Measurements from ENCODE around the gene SYT12.

DNA sequence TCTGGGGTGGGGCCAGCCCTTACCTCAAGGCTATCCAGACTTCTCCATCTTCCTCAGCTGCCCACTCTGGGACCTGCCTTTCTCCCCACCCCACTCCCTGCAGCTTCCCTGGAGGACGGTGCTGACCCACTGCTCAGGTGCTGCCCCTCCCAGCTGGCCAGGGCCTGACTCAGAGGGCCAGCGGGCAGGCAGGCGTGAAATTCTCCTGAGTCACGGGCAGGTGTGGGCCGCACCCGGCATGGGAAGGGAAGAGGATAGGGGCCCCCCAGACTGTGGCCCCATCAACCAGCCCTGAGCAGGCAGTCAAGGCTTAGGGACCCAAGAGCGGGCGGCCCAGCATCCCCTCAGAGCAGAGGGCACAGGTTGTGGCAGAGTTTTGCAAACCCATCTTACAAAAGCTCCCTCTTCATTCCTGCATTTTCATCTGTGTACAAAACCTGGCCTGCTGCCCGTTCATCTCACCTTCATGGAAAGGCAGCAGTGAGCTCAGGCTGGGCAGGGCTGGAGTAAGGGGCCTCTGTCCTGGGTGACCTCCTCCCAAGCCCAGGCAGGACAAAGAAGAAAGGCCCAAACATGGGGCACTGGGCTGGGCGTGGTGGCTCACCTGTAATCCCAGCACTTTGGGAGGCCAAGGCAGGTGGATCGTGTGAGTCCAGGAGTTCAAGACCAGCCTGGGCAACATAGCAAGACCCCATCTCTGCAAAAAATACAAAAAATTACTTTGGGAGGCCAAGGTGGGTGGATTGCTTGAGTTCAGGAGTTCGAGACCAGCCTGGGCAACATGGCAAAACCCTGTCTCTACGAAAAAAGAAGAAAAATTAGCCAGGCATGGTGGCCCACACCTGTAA lies 39.8 kb downstream of the SYT12 start:
- TF ChIP-seq, protein P1, sequence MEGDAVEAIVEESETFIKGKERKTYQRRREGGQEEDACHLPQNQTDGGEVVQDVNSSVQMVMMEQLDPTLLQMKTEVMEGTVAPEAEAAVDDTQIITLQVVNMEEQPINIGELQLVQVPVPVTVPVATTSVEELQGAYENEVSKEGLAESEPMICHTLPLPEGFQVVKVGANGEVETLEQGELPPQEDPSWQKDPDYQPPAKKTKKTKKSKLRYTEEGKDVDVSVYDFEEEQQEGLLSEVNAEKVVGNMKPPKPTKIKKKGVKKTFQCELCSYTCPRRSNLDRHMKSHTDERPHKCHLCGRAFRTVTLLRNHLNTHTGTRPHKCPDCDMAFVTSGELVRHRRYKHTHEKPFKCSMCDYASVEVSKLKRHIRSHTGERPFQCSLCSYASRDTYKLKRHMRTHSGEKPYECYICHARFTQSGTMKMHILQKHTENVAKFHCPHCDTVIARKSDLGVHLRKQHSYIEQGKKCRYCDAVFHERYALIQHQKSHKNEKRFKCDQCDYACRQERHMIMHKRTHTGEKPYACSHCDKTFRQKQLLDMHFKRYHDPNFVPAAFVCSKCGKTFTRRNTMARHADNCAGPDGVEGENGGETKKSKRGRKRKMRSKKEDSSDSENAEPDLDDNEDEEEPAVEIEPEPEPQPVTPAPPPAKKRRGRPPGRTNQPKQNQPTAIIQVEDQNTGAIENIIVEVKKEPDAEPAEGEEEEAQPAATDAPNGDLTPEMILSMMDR (IDR thresholded peaks at IDR 0.05; ENCODE audit: insufficient read depth, low read depth, low read length): no peak
- TF ChIP-seq EZH2 (IDR thresholded peaks at IDR 0.05; ENCODE audit: insufficient read depth, low read length): no peak

Measured in astrocyte (in vitro differentiated cells and primary cell).